GM10248 (cell line): ENCODE measurements around the gene SLC35B2.

ENCODE experiments used
- CTCF ChIA-PET: fragments of 300-600 bp; sonication (Branson Sonifier 250); formaldehyde crosslinking; extraction: SDS; loops from one replicate; lab custom pipeline; 2021; ENCODE audit warnings: antibody characterized with exemption; lab: Yijun Ruan, JAX
- POLR2A ChIA-PET: fragments of 350-650 bp; sonication (Branson Sonifier 250); formaldehyde crosslinking; extraction: SDS; loops from one replicate; lab custom pipeline; 2020; ENCODE audit warnings: antibody characterized with exemption; lab: Yijun Ruan, JAX
- DNase-seq: peaks from one replicate; pipeline ENCODE4 v3.0.0; 2012; ENCODE audit errors: extremely low spot score
- CTCF ChIP-seq: IDR thresholded peaks from 2 replicates; pipeline ENCODE4 v1.5.1; 2012; ENCODE audit warnings: mild to moderate bottlenecking, low read depth; ENCODE audit errors: extremely low read depth, missing control alignments, control extremely low read depth

SLC35B2 gene

GRCh38 chr6:44286747-44287146 lies 29.4 kb upstream of the SLC35B2 start:
- no peak for DNase-seq
- no peak for TF ChIP-seq CTCF
- CTCF ChIA-PET: interaction anchor here (0.9 to 6.5 kb wide), 5 partner anchors 8 to 51 kb away, joined by 3 to 39 read pairs (median 4); partner anchors contain the start of genes AARS2 and TMEM151B
- POLR2A ChIA-PET: no interaction called here

- DNase-seq: no peak
- no peak for TF ChIP-seq CTCF
- ChIA-PET CTCF (interaction anchor here (0.9 to 6.5 kb wide), 4 partner anchors 8 to 27 kb away, joined by 3 to 39 read pairs (median 4); partner anchors contain the start of genes AARS2 and TMEM151B), POLR2A (no interaction called here)
Measured at GRCh38 chr6:44286285-44286565, 28.9 kb upstream of the SLC35B2 start.

- POLR2A ChIA-PET: no interaction called here
- CTCF ChIA-PET: interaction anchor here (0.9 to 6.5 kb wide), 5 partner anchors 9 to 27 kb away, joined by 3 to 39 read pairs (median 3); partner anchors contain the start of genes AARS2 and TMEM151B
- TF ChIP-seq CTCF: no peak
- DNase-seq: no peak
Measured at GRCh38 chr6:44285552-44286284, 28.4 kb upstream of the SLC35B2 start.

GRCh38 chr6:44284867-44285266 lies 27.5 kb upstream of the SLC35B2 start:
- ChIA-PET CTCF (interaction anchor here (1.0 to 6.5 kb wide), 2 partner anchors 12 to 17 kb away, joined by 3 to 39 read pairs; partner anchors contain the start of gene TMEM151B), POLR2A (no interaction called here)
- no peak for TF ChIP-seq CTCF
- DNase-seq: no peak

- no peak for TF ChIP-seq CTCF
- CTCF ChIA-PET: interaction anchor here (0.8 to 6.5 kb wide), 4 partner anchors 8 to 30 kb away, joined by 3 to 39 read pairs (median 5); partner anchors contain the start of genes AARS2 and TMEM151B
- POLR2A ChIA-PET: no interaction called here
- DNase-seq: no peak
Measured at GRCh38 chr6:44284121-44284520, 26.8 kb upstream of the SLC35B2 start.

- POLR2A ChIA-PET: interaction anchor here (0.6 kb wide), 1 partner anchor 26 kb away, joined by 4 read pairs; no protein-coding TSS in a partner anchor
- no peak for TF ChIP-seq CTCF
- CTCF ChIA-PET: interaction anchor here (1.1 to 3.1 kb wide), 6 partner anchors 9 to 106 kb away, joined by 3 to 19 read pairs (median 4); partner anchors contain the start of gene AARS2
- no peak for DNase-seq
Measured at GRCh38 chr6:44278774-44279697, 21.7 kb upstream of the SLC35B2 start.
